ENCODE measurements around the gene CMSS1. TPM values are rescaled to one million over a fixed set of nuclear protein-coding genes. Genes with fewer than 3 reads are reported as not detected.

The CMSS1 gene
- polyA plus RNA-seq, 1 of the 3 experiments (the other 2 are of a cell fraction): 9.1 TPM

DNA sequence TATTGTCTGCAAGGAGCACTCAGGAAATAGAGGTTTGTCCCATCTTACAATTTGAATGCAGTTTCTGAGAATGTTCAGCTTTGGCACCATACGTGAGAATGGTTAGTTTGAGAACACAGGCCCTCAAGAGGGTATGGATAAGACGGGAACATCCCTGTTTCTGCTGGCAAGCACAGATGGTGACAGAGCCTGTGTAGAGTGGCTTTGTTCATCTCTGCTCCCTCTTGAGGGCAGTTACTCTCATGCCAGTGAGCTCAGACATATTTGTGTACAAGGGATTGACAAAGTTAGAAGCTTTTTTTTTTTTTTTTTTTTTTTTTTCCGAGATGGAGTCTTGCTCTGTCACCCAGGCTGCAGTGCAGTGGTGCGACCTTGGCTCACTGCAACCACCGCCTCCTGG lies 368.2 kb downstream of the CMSS1 start:
- H3K27me3 ChIP-seq (ENCODE audit: insufficient read depth): no peaks in the 10 kb centered on the region
- H3K4me1 ChIP-seq (ENCODE audit: control insufficient read depth in 1 of 2, insufficient read depth in 2 of 2, low read depth in 1 of 2, low read length in 1 of 2): peaks cover 0 to 5% of the 10 kb centered on the region in 2 experiments; a peak in 1 of 4 replicates
- 85% methylated on average over 5 of the region's 5 CpGs for WGBS (ENCODE audit: low lambda C conversion rate)
- H3K9me3 ChIP-seq: no peaks in the 10 kb centered on the region
- no peak overlapping the region for H3K4me3 ChIP-seq (ENCODE audit: low read depth in 2 of 2, low read length in 1 of 2)
- H3K4me2 ChIP-seq: no peak overlapping the region
- ChIA-PET CTCF (interaction anchor here (0.6 to 1.4 kb wide), 2 partner anchors 10 to 26 kb away, joined by 3 to 4 read pairs; no protein-coding TSS in a partner anchor), POLR2A (no interaction called here)
- H2AFZ ChIP-seq (ENCODE audit: low read depth): no peak overlapping the region
- no peaks in the 10 kb centered on the region for H3K79me2 ChIP-seq (ENCODE audit: insufficient read depth)
- DNase-seq: no peak
- no peak overlapping the region for H3K9ac ChIP-seq
- no peaks in the 10 kb centered on the region for H3K36me3 ChIP-seq (replicated peaks in 1 of 2; ENCODE audit: control insufficient read depth in 1 of 2, insufficient read depth in 2 of 2, low read length in 1 of 2)
- H3K27ac ChIP-seq (ENCODE audit: low read depth in 2 of 2, low read length in 1 of 2): no peak overlapping the region
- H4K20me1 ChIP-seq (ENCODE audit: insufficient read depth): no peaks in the 10 kb centered on the region
- no peak for TF ChIP-seq YY1 (IDR thresholded peaks at IDR 0.05; ENCODE audit: low read depth)
- no peak for TF ChIP-seq CHD2 (IDR thresholded peaks at IDR 0.05; ENCODE audit: low read length, partially characterized antibody)
- TF ChIP-seq TAF1 (IDR thresholded peaks at IDR 0.05; ENCODE audit: borderline replicate concordance, low read depth, low read length): no peak
- no peak for TF ChIP-seq NFIC (IDR thresholded peaks at IDR 0.05; ENCODE audit: borderline replicate concordance)
- TF ChIP-seq TCF12 (IDR thresholded peaks at IDR 0.05): no peak
- no peak for TF ChIP-seq NRF1 (IDR thresholded peaks at IDR 0.05; ENCODE audit: low read depth, low read length)
- no peak for TF ChIP-seq ELF1 (IDR thresholded peaks at IDR 0.05)
- H3K9me2 ChIP-seq: no peaks in the 10 kb centered on the region
- H3F3A ChIP-seq (replicated peaks; ENCODE audit: insufficient read depth): no peaks in the 10 kb centered on the region

DNA sequence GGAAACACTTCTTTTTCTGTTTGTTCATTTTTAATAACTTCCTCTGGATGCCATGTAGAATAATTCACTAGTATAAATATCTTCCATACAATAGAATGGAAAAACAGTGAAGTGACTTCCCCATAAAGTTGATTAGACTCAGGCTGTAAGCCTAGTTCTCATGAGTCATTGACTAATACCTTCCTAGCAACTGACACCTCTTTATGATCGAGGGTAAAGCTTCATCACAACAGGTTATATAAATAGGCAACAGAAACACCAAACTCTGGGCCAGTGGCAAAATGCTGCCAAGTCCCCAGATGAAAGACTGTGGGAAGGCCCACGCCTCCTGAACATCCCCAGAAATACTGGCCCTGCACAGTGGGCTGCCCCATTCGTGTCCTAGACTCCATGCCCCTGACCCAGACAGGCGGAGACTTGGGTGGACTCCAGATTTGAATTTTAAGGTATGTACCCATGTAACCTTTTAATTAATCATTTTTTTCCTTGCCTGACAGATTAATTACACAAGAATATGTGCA lies 371.8 kb downstream of the CMSS1 start:
- Histone ChIP-seq H3K9me3 (no peaks in the 10 kb centered on the region), H3K4me2 (no peak overlapping the region), H3K79me2 (ENCODE audit: insufficient read depth) (no peaks in the 10 kb centered on the region), H3K27me3 (ENCODE audit: insufficient read depth) (no peaks in the 10 kb centered on the region), H2AFZ (ENCODE audit: low read depth) (no peak overlapping the region), H4K20me1 (ENCODE audit: insufficient read depth) (no peaks in the 10 kb centered on the region), H3K4me1 (ENCODE audit: control insufficient read depth in 1 of 2, insufficient read depth in 2 of 2, low read depth in 1 of 2, low read length in 1 of 2) (peaks cover 0 to 5% of the 10 kb centered on the region in 2 experiments; a peak in 1 of 4 replicates), H3K36me3 (replicated peaks in 1 of 2; ENCODE audit: control insufficient read depth in 1 of 2, insufficient read depth in 2 of 2, low read length in 1 of 2) (no peaks in the 10 kb centered on the region), H3K27ac (ENCODE audit: low read depth in 2 of 2, low read length in 1 of 2) (no peak overlapping the region), H3K9me2 (no peaks in the 10 kb centered on the region), H3K4me3 (ENCODE audit: low read depth in 2 of 2, low read length in 1 of 2) (no peak overlapping the region), H3F3A (replicated peaks; ENCODE audit: insufficient read depth) (no peaks in the 10 kb centered on the region), H3K9ac (no peak overlapping the region)
- TF ChIP-seq MXI1 (IDR thresholded peaks at IDR 0.05; ENCODE audit: low read depth, low read length) (no peak), RCOR1 (IDR thresholded peaks at IDR 0.05; ENCODE audit: low read length) (no peak), MEF2A (IDR thresholded peaks at IDR 0.05; ENCODE audit: borderline replicate concordance, low read depth) (no peak), RFX5 (IDR thresholded peaks at IDR 0.05; ENCODE audit: low read length) (no peak), SMC3 (IDR thresholded peaks at IDR 0.05; ENCODE audit: low read depth, low read length) (no peak), TEAD4 (IDR thresholded peaks at IDR 0.05; ENCODE audit: borderline replicate concordance, insufficient read depth) (no peak), NRF1 (IDR thresholded peaks at IDR 0.05; ENCODE audit: low read depth, low read length) (no peak), GATA2 (CRISPR knock-in tag; IDR thresholded peaks at IDR 0.05) (no peak), POLR2AphosphoS5 (IDR thresholded peaks at IDR 0.05; ENCODE audit: low read depth, low read length) (no peak), JUND (IDR thresholded peaks at IDR 0.05) (no peak), NFIC (IDR thresholded peaks at IDR 0.05; ENCODE audit: borderline replicate concordance) (no peak), FOXJ3 (CRISPR knock-in tag; IDR thresholded peaks at IDR 0.05) (no peak)
- TF ChIP-seq, protein P1, sequence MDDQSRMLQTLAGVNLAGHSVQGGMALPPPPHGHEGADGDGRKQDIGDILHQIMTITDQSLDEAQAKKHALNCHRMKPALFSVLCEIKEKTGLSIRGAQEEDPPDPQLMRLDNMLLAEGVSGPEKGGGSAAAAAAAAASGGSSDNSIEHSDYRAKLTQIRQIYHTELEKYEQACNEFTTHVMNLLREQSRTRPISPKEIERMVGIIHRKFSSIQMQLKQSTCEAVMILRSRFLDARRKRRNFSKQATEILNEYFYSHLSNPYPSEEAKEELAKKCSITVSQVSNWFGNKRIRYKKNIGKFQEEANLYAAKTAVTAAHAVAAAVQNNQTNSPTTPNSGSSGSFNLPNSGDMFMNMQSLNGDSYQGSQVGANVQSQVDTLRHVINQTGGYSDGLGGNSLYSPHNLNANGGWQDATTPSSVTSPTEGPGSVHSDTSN (IDR thresholded peaks at IDR 0.05): no peak
- TF ChIP-seq, protein P2, sequence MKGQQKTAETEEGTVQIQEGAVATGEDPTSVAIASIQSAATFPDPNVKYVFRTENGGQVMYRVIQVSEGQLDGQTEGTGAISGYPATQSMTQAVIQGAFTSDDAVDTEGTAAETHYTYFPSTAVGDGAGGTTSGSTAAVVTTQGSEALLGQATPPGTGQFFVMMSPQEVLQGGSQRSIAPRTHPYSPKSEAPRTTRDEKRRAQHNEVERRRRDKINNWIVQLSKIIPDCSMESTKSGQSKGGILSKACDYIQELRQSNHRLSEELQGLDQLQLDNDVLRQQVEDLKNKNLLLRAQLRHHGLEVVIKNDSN (IDR thresholded peaks at IDR 0.05; ENCODE audit: borderline replicate concordance, low read depth): no peak
- TF ChIP-seq, protein P3, sequence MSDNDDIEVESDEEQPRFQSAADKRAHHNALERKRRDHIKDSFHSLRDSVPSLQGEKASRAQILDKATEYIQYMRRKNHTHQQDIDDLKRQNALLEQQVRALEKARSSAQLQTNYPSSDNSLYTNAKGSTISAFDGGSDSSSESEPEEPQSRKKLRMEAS (IDR thresholded peaks at IDR 0.05; ENCODE audit: low read depth): no peak
- TF ChIP-seq, protein P4, sequence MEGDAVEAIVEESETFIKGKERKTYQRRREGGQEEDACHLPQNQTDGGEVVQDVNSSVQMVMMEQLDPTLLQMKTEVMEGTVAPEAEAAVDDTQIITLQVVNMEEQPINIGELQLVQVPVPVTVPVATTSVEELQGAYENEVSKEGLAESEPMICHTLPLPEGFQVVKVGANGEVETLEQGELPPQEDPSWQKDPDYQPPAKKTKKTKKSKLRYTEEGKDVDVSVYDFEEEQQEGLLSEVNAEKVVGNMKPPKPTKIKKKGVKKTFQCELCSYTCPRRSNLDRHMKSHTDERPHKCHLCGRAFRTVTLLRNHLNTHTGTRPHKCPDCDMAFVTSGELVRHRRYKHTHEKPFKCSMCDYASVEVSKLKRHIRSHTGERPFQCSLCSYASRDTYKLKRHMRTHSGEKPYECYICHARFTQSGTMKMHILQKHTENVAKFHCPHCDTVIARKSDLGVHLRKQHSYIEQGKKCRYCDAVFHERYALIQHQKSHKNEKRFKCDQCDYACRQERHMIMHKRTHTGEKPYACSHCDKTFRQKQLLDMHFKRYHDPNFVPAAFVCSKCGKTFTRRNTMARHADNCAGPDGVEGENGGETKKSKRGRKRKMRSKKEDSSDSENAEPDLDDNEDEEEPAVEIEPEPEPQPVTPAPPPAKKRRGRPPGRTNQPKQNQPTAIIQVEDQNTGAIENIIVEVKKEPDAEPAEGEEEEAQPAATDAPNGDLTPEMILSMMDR (IDR thresholded peaks at IDR 0.05): no peak
- WGBS (ENCODE audit: low lambda C conversion rate): 87% methylated on average over 3 of the region's 4 CpGs
- no peak for DNase-seq
- ChIA-PET CTCF (no interaction called here), POLR2A (no interaction called here)

Measured in SK-N-SH (cell line).